Activated T-cell treated with anti-CD3 and anti-CD28 coated beads, Interleukin-2, amount 50 U/mL, for 1 hour (primary cell): ENCODE results near the gene C11orf97.
"Not testable (repeated sequence)": the region's sequence is repeated elsewhere in the genome, so short reads cannot be mapped to it uniquely, and the experiment has no call there.

Source experiments
- DNase-seq: peaks from one replicate; pipeline ENCODE4 v3.0.0-alpha.2; 2020

C11orf97 gene

GRCh38 chr11:94558468-94558867 lies 46.2 kb downstream of the C11orf97 start:
- no peak for DNase-seq

- no peak for DNase-seq
Observed at GRCh38 chr11:94558932-94559331, 46.7 kb downstream of the C11orf97 start.

GRCh38 chr11:94559361-94559760 lies 47.1 kb downstream of the C11orf97 start:
- DNase-seq: no peak

GRCh38 chr11:94560834-94561233 lies 48.6 kb downstream of the C11orf97 start:
- DNase-seq: no peak

- DNase-seq: no peak
Observed at GRCh38 chr11:94563176-94563847, 51.1 kb downstream of the C11orf97 start.

GRCh38 chr11:94563848-94564467 lies 51.7 kb downstream of the C11orf97 start:
- no peak for DNase-seq

- DNase-seq: no peak
Observed at GRCh38 chr11:94567181-94567670, 55.0 kb downstream of the C11orf97 start, which contains the start of gene PIWIL4. Gene PIWIL4 (plus strand): TSS chr11:94567368. CDS start chr11:94567519, 151 bp downstream.

- no peak for DNase-seq
Observed at GRCh38 chr11:94568200-94568599, 55.9 kb downstream of the C11orf97 start.

GRCh38 chr11:94568717-94569116 lies 56.5 kb downstream of the C11orf97 start:
- DNase-seq: no peak

GRCh38 chr11:94572975-94573374 lies 60.7 kb downstream of the C11orf97 start:
- not testable (repeated sequence) for DNase-seq

- no peak for DNase-seq
Observed at GRCh38 chr11:94574193-94574961, 62.1 kb downstream of the C11orf97 start.

- no peak for DNase-seq
Observed at GRCh38 chr11:94576306-94576705, 64.0 kb downstream of the C11orf97 start.

GRCh38 chr11:94577841-94578240 lies 65.6 kb downstream of the C11orf97 start:
- no peak for DNase-seq
